Skeletal muscle satellite cell (primary cell): Measurements from ENCODE around the gene TTLL13.

Experiments used
- H3K27me3 ChIP-seq: 2 replicates; pipeline ENCODE4 v1.7.0; 2013; ENCODE audit warnings: low read length; ENCODE audit not compliant: control insufficient read depth, insufficient read depth
- H3K36me3 ChIP-seq: 2 replicates; pipeline ENCODE4 v1.7.0; 2013; ENCODE audit warnings: mild to moderate bottlenecking, control low read depth, low read length; ENCODE audit not compliant: insufficient read depth
- H3K4me1 ChIP-seq: 2 replicates; pipeline ENCODE4 v1.7.0; 2013; ENCODE audit warnings: low read length; ENCODE audit not compliant: control insufficient read depth, insufficient read depth
- H3K4me2 ChIP-seq: 2 replicates; pipeline ENCODE4 v1.7.0; 2013; ENCODE audit warnings: mild to moderate bottlenecking, low read length
- H3K4me3 ChIP-seq: 2 replicates; pipeline ENCODE4 v1.7.0; 2013; ENCODE audit warnings: low read length
- H3K9ac ChIP-seq: 2 replicates; pipeline ENCODE4 v1.7.0; 2013; ENCODE audit warnings: mild to moderate bottlenecking, low read depth, low read length, moderate library complexity
- H3K9me3 ChIP-seq: replicated peaks from 2 replicates; pipeline ENCODE4 v1.7.0; 2013; ENCODE audit warnings: mild to moderate bottlenecking, control low read depth, low read length

TTLL13 gene

DNA sequence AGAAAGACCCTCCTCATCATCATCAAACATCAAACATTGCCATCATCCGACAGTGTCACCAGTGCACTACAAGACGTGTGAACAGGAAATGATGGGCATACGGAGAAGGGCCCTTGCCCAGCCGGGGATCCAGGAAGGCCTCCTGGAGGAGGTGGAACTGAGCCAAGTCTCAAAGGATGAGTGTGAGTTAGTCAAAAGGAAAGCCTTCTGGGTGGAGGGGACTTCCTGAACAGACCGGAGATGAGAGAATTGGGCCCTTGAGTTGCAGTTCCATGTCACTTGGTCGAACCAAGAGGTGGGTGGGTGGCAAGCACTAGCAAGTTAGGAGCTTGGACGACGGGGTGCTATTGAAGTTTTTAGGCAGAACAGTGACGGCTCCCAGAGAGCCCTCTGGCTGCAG, 39.8 kb upstream of the TTLL13 start:
- peaks cover 17% of the 10 kb centered on the region for H3K4me1 ChIP-seq
- H3K4me2 ChIP-seq, result no peak overlapping the region
- H3K9ac ChIP-seq, result no peak overlapping the region
- H3K4me3 ChIP-seq, result no peak overlapping the region
- H3K27me3 ChIP-seq, result no peaks in the 10 kb centered on the region
- no peaks in the 10 kb centered on the region for H3K36me3 ChIP-seq
- H3K9me3 ChIP-seq, result no peaks in the 10 kb centered on the region

DNA sequence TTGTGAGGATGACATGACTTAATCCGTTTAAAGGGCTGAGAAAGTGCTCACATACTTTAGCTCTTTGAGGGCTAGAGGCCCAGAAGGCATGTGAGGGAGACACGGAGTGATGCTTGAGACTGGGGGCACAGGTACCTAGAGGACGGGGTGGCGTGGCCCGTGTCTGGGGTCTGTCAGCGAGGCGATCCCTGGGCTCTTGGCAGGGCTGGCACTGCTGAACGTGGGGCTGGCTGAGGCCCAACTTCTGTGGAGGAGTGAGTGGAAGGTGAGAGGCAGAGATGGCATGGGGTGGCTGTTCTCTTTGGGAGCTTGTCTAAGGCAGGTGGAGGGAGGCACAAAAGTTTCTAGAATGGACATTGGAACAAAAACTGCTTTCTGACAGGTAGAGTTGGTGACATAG, 38.8 kb upstream of the TTLL13 start:
- peaks cover 17% of the 10 kb centered on the region for H3K4me1 ChIP-seq
- no peaks in the 10 kb centered on the region for H3K36me3 ChIP-seq
- no peak overlapping the region for H3K9ac ChIP-seq
- H3K4me2 ChIP-seq, result no peak overlapping the region
- no peak overlapping the region for H3K4me3 ChIP-seq
- H3K27me3 ChIP-seq, result no peaks in the 10 kb centered on the region
- no peaks in the 10 kb centered on the region for H3K9me3 ChIP-seq

DNA sequence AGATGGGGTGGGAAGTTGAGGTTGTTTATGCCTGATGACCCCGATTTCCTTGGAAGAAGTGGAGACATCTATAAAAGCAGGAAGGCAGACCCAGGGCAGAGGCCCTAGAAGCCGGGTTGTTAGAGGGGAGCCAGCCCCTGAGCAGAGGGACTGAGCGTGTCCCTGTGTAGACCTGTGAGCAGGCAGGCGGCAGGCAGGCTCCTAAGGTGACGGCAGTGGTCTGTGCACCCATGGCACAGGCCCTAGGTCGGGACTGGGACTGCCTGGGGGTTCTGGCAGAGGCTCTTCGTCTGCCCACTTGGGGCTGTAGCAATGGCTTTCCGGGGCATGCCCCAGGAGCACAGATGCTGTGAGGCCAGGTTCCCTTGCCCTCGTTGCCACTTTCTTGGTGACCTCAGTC, 38.3 kb upstream of the TTLL13 start:
- Histone ChIP-seq H3K9me3 (no peaks in the 10 kb centered on the region), H3K4me1 (peaks cover 17% of the 10 kb centered on the region), H3K4me2 (peak overlapping the region; percentile 46), H3K4me3 (no peak overlapping the region), H3K36me3 (no peaks in the 10 kb centered on the region), H3K27me3 (no peaks in the 10 kb centered on the region), H3K9ac (no peak overlapping the region)

DNA sequence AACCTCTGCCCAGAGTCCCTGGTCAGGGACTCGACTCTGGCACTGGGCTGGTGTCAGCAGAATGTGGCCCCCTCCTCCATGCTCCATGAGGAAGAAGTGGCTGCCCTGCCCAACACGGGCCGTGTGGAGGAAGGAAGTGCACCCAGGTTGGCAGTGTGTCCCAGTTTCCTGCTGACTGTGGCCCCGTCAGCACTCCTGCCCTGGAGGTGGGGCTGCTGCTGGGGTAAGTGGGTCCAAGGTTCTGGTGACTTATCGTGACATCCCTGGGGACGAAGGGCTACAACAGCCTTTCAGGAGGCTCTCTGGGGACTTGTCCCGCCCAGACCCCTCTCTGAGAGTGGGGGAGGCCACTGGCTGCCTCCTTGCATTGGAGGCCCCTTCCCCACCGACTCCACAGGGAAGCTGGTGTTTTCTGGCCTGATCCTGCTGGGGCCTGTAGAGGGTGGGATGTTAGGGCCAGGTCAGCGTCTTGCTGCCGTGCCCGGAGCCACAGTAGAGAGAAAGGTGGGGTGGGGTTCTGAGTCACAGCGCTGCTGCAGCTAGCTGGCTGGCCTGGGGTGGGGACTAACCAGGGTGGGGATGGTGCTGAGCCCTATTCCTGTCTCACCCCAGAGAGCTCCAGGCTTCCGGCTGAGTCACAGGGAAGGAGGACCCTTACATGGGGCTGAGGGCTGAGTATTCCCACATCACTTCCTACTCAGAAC, 37.8 kb upstream of the TTLL13 start:
- Histone ChIP-seq H3K36me3 (no peaks in the 10 kb centered on the region), H3K9me3 (no peaks in the 10 kb centered on the region), H3K4me3 (no peak overlapping the region), H3K9ac (peak overlapping the region; percentile 3), H3K4me1 (peaks cover 17% of the 10 kb centered on the region), H3K27me3 (no peaks in the 10 kb centered on the region), H3K4me2 (peak overlapping the region; percentile 46)

DNA sequence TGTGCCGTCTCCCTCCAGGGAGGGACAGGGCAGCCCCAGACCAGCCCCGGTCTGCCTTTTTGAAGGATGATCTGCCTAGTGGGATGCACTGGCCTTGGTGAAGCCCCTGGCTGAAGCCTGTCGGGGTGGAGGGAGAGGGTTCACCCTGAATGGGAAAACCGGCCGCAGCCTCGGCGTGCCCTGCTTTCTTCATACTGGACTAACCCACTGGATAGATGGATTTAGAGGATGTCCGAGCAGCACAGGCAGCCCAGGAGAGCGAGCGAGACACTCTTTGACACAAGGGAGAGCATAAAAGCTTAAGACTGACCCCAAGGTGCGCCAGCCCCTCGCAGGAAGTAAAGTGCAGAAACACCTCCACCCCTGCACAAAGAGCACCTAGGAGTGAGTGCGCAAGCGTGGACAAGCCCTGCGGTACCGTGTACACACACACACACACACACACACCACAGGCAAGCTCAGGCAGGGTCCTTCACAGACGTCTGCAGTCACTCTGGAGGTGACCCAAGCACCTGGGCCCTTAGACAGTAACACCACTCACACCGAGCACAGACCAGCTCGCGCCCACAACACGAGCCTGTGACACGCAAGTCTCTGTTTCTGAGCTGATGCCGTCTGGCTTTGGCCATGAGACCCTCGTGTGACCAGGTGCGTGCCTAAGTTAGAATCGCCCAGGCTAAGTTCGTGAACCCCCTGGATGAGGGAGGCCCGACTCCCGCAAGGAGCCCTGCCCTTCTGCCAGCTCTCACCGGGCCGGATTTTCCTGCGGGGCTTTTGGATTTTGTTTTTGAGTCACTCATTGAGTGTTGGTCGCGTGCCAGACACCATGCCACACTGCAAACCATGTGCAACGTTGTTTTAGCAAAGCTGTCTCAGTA, 36.9 kb upstream of the TTLL13 start:
- no peaks in the 10 kb centered on the region for H3K27me3 ChIP-seq
- no peak overlapping the region for H3K4me2 ChIP-seq
- H3K9ac ChIP-seq, result no peak overlapping the region
- no peaks in the 10 kb centered on the region for H3K9me3 ChIP-seq
- H3K36me3 ChIP-seq, result no peaks in the 10 kb centered on the region
- H3K4me1 ChIP-seq, result peaks cover 17% of the 10 kb centered on the region
- H3K4me3 ChIP-seq, result no peak overlapping the region

DNA sequence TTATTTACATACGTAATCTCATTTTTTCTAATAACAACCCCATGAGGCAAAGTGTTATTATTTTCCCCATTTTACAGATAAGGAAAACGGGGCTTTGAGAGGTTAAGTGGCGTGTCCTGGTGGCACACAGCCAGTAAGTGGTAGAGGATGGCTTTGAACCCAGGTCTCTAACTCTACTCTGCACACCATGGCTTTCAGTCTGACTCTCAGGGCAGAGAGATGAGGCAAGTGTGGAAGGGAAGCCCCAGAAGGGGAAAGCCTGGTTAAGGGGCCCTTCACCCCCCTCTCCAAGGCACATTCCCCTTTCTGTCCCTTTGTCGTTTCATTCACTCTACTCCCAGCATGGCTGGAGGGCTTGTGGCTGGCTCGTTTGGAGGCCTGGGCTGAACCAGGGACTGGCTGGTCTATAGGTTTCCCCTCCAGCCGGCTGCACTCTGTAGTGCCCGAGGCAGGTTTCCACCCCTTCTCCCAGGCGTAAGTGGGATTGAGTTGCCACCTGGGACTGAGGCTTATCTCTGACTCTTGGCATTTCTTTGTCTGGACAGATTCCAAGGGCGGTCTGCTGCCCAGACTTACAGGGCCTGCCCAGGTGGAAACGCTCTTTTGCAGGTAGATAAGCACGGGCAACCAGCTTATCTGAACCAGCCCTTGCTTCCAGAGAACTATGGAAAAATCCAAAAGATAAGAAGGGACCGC, 36.1 kb upstream of the TTLL13 start:
- Histone ChIP-seq H3K4me3 (no peak overlapping the region), H3K27me3 (no peaks in the 10 kb centered on the region), H3K9me3 (no peaks in the 10 kb centered on the region), H3K9ac (no peak overlapping the region), H3K4me2 (no peak overlapping the region), H3K4me1 (peaks cover 17% of the 10 kb centered on the region), H3K36me3 (no peaks in the 10 kb centered on the region)

DNA sequence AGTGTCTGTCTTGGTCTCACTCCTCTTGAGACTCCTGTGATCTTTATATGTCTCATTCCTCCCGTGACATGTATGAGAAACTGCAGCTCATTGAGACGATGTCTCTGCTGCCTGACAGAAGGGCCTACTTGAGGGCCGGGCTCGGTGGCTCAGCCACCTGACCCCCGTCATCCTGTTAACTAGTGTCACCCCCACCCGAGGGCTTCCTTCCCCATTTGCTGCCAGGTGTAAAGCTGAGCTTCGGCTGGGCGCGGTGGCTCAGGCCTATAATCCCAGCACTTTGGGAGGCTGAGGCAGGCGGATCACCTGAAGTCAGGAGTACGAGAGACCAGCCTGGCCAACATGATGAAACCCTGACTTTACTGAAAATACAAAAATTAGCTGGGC, 35.5 kb upstream of the TTLL13 start:
- H3K4me2 ChIP-seq, result no peak overlapping the region
- H3K4me3 ChIP-seq, result no peak overlapping the region
- H3K36me3 ChIP-seq, result no peaks in the 10 kb centered on the region

DNA sequence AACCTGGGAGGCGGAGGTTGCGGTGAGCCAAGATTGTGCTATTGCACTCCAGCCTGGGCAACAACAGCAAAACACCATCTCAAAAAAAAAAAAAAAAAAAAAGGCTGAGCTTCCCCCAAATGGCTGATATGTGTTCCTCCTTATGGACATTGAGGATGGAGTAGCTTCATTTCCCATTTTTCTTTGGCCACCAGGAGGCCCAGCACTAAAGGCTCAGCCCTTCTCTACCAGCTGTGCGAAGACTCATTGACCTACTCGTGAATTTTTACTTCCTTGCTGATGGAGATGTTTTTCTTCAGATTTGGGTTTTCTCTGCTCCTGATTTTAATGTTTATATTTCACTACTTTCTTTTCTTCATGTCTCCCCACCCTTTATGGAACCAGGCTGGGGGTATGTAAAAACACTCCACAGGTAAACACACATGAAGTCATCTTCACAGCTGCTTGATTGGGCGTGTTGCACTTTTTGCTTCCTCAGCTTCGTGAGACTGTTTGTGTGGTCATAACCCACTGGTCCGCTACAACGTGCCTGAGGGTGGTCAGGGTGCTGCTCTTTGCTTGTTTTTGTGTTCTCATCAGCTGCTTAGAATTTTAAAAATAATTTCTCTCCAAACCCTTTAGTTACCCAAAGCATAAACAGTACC, 34.7 kb upstream of the TTLL13 start:
- no peaks in the 10 kb centered on the region for H3K36me3 ChIP-seq
- H3K4me3 ChIP-seq, result no peak overlapping the region
- peaks cover 17% of the 10 kb centered on the region for H3K4me1 ChIP-seq
- no peaks in the 10 kb centered on the region for H3K9me3 ChIP-seq
- no peak overlapping the region for H3K9ac ChIP-seq
- no peak overlapping the region for H3K4me2 ChIP-seq
- H3K27me3 ChIP-seq, result no peaks in the 10 kb centered on the region

More for the DNA sequence above, 35.5 kb upstream of the TTLL13 start:
- H3K27me3 ChIP-seq, result no peaks in the 10 kb centered on the region
- H3K9me3 ChIP-seq, result no peaks in the 10 kb centered on the region
- H3K9ac ChIP-seq, result no peak overlapping the region
- H3K4me1 ChIP-seq, result peaks cover 17% of the 10 kb centered on the region

DNA sequence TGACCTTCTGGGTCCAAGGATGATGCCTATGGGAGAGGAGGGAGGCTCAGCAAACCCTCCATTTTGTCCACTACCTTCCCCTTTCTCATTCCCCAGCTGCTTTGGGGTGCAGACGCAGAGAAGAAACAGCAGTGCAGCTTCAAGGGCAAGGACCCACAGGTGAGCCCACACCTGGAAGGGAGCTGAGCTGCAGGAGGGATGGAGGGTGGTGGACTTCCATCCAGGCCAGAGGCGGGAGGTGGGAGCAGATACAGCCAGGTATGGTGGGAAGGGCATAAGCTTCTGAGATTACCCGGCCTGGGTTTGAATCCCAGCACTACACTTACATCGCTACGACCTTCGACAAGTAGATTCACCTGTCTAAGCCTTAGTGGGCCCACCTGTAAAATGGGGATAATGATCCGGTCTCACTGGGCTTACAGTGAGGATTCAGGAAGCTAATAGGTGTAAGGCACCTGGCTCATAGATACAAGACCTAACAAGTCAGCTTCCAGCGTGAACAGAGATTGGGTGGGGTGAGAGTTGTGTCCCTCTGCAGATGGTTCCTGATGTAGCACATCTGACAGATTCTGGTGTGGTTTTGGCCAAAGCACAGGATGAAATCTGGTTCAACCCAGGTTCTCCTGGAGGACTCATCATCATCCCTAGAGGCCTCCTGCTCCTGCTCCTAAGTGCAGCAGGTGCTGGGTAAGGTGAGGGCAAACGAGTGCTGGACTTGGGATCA, 31.5 kb upstream of the TTLL13 start:
- H3K9ac ChIP-seq, result no peak overlapping the region
- H3K36me3 ChIP-seq, result no peaks in the 10 kb centered on the region
- no peaks in the 10 kb centered on the region for H3K27me3 ChIP-seq
- no peak overlapping the region for H3K4me3 ChIP-seq
- no peaks in the 10 kb centered on the region for H3K9me3 ChIP-seq
- H3K4me1 ChIP-seq, result peaks cover 4% of the 10 kb centered on the region
- H3K4me2 ChIP-seq, result no peak overlapping the region

DNA sequence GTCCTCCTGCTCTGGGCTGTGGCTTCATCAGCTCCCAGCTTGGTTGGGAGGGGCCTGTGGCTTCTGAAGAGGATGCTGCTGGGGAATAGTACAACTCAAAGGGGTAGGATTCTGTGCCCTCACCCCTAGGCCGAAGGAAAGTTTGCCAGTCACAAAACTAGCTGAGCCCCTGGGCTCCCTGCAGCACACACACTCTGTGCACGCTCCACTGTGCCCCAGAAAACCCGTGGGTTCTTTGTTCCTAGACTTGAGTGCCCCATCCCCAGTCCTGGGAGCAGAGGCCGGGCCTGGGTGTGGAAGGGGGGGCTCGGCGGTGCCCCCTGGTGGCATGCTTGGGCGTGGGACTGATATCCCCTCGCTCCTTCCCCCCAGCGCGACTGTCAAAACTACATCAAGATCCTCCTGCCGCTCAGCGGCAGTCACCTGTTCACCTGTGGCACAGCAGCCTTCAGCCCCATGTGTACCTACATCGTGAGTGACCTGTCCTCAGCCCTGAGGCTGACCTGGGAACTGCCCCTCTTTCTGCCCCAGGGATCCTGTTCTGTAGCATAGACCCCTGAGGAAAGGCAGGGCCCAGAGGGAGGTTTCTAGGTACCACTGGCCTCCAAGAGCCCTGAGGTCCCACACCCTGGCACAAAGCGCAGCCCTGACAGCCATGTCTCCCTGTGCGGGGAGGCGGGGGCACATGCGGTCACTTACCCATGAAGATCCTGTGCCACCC, 29.8 kb upstream of the TTLL13 start:
- Histone ChIP-seq H3K36me3 (no peaks in the 10 kb centered on the region), H3K4me2 (no peak overlapping the region), H3K27me3 (no peaks in the 10 kb centered on the region), H3K9ac (no peak overlapping the region), H3K9me3 (no peaks in the 10 kb centered on the region), H3K4me1 (peaks cover 4% of the 10 kb centered on the region), H3K4me3 (no peak overlapping the region)
